GM10266 (cell line): ENCODE measurements around the gene NUCB2.
"Not testable (repeated sequence)": the region's sequence is repeated elsewhere in the genome, so short reads cannot be mapped to it uniquely, and the experiment has no call there.

ENCODE experiments used
- DNase-seq: peaks from one replicate; pipeline ENCODE4 v3.0.0; 2012; ENCODE audit errors: extremely low spot score
- CTCF ChIP-seq: IDR thresholded peaks from 2 replicates; pipeline ENCODE4 v1.5.1; 2012; ENCODE audit warnings: mild to moderate bottlenecking, low read depth; ENCODE audit not compliant: control insufficient read depth, insufficient read depth; ENCODE audit errors: missing control alignments

NUCB2 gene

DNA sequence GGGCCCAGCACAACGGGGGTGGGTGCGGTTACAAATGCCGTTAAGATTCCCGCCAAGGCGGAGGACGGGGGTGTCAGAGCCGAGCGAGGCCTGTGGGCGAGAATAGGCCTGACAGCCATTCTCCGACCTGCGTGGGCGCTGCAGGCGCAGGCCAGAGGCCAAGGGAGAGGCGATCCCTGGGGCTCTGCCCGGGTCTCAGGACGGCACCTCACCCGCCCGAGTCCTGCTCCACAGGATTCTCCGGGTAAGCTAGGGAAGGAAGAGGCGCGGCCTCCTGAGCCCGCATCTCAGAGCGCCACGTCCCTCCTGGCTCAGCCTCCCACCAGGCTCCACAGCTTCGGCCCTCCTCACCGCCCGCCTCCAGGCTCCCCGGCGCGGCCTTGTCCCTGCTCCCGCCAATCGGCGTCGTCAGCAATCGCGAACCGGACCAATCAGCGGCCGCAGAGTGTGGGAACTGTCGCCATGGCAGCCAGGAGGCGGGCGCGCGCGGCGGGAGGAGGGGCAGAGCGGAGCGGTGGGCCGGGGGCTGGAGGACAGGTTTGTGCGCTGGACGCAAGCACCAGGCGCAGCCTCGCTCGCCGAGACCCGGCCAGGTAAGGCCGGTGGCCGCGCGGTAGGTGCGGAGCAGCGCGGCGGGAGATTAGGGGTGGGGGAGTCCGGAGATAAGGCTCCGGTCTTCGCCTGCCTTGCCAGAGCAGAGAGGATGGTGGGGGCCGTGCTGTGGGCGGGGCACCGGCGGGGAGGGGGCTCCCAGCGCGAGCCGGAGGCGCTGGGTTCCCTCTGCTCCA is at the start of gene NUCB2:
NUCB2 (plus strand) TSS at position 504 of the 788 bp plus-strand sequence. CDS start 18,585 bp downstream, outside the sequence.
- DNase-seq, result peak; percentile 93
- TF ChIP-seq CTCF, result no peak

DNA sequence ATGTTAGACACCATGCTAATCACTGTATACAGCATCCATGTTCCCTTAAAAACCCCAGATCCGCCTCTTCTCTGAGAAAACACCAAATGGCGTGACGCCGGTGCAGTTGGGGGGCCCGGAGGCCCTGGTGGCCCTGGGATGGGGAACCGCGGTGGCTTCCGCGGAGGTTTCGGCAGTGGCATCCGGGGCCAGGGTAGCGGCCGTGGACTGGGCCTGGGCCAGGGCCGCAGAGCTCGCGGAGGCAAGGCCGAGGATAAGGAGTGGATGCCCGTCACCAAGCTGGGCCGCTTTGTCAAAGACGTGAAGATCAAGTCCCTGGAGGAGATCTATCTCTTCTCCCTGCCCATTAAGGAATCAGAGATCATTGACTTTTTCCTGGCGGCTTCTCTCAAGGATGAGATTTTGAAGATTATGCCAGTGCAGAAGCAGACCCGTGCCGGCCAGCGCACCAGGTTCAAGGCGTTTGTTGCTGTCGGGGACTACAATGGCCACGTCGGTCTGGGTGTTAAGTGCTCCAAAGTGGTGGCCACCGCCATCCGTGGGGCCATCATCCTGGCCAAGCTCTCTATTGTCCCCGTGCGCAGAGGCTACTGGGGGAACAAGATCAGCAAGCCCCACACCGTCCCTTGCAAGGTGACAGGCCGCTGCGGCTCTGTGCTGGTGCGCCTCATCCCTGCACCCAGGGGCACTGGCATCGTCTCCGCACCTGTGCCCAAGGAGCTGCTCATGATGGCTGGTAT is 48.2 kb upstream of the NUCB2 start:
- not testable (repeated sequence) for DNase-seq

- TF ChIP-seq CTCF, result no peak
- DNase-seq, result no peak
Observed at GRCh38 chr11:17229481-17230152, 46.9 kb upstream of the NUCB2 start.

DNA sequence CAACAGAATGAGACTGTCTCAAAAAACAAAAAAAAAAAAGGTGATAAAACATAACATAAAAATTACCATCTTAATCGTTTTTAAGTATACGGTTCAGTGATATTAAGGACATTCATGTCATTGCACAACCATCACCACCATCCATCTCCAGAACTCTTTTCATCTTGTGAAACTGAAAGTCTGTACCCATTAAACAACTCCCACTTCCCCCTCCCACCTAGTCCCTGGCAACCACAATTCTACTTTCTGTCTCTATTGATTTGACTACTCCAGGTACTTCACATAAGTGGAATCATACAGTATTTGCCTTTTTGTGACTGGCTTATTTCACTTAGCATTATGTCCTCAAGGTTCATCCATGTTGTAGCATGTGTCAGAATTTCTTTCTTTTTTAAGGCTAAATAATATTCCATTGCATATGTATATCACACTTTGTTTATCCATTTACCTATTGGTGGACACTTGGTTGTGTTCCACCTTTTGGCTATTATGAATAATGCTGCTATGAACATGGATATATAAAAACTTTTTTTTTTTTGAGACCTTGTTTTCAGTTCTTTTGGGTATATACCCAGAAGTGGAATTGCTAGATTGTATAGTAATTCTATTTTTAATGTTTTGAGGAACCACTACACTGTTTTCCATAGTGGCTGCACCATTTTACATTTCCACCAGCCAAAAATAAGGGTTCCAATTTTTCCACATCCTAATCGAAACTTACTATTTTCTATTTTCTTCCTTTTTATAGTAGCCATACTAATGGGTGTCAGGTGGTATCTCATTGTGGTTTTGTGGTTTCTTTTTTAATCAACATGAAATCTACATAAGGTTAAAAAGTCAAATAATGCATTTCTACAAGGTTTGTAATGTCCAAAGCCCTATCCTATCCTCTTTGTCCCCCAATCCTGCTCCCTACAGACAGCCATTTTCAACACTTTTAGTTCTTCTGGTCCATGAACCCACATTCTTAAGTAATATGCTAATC is 45.4 kb upstream of the NUCB2 start:
- no peak for DNase-seq
- TF ChIP-seq CTCF, result no peak

GRCh38 chr11:17233101-17233500 is 43.4 kb upstream of the NUCB2 start:
- TF ChIP-seq CTCF, result no peak

DNA sequence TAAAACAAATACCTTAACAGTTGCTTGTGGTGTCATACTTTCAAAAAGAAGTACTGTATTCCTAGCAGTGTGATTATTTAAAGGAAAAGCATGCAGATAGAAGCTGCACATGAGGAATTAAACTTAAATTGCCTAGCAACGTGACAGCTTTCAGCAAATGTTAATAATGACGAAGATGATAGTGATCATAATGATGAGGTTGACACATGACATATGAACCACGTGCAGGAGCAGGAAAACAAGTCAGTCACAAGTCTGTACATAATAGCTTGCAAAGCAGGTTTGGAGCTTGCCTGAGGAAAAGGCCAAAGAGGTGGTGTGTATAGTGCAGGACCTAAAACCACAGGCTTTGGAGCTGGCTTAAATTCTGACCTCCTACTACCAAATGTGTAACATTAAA is 38.2 kb upstream of the NUCB2 start:
- TF ChIP-seq CTCF, result no peak
- no peak for DNase-seq

More at GRCh38 chr11:17233101-17233500, 43.4 kb upstream of the NUCB2 start:
- no peak for DNase-seq

DNA sequence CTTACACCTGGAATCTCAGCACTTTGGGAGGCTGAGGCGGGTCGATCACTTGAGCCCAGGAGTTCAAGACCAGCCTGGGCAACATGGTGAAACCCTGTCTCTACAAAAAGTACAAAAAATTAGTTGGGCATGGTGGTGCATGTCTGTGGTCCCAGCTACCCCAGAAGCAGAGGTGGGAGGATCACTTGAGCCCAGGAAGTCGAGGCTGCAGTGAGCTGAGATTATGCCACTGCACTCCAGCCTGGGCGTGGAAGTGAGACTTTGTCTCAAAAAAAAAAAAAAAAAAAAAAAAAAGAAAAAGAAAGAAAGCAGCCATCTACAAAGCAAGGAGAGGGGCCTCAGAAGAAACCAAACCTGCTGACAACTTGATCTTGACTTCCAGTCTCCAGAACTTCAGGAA is 36.6 kb upstream of the NUCB2 start:
- not testable (repeated sequence) for DNase-seq
